H1 (cell line): ENCODE results near the gene ESCO1. TPM values are rescaled to one million over a fixed set of nuclear protein-coding genes. Genes with fewer than 3 reads are reported as not detected.

Source experiments
- ASH2L ChIP-seq: fragments of 200-600, 300-600 bp; sonication (generic); IDR thresholded peaks from one replicate; pipeline ENCODE4 v1.7.1; 2017; ENCODE audit warnings: low read length
- BACH1 ChIP-seq: IDR thresholded peaks from 2 replicates; pipeline ENCODE4 v1.6.1; 2012; ENCODE audit warnings: low read length, improper control_type of control experiment
- BCL11A ChIP-seq, 2 experiments: IDR thresholded peaks; one replicate each; pipeline ENCODE4 v1.6.1; 2011; ENCODE audit warnings: low read depth in 2 of 2, low read length in 2 of 2, mild to moderate bottlenecking in 2 of 2
- BRCA1 ChIP-seq: IDR thresholded peaks from 2 replicates; pipeline ENCODE4 v1.6.1; 2012; ENCODE audit warnings: low read depth, low read length, improper control_type of control experiment
- CEBPB ChIP-seq: IDR thresholded peaks from 2 replicates; pipeline ENCODE4 v1.6.1; 2012; ENCODE audit warnings: low read depth, low read length
- CHD2 ChIP-seq: IDR thresholded peaks from 2 replicates; pipeline ENCODE4 v1.6.1; 2012; ENCODE audit warnings: low read length, improper control_type of control experiment
- EZH2 ChIP-seq: fragments of 200-600 bp; sonication (generic); IDR thresholded peaks from 2 replicates; pipeline ENCODE4 v1.7.1; 2012; ENCODE audit warnings: low read depth, mild to moderate bottlenecking, moderate library complexity, low read length, inconsistent platforms; ENCODE audit not compliant: severe bottlenecking
- FOSL1 ChIP-seq: IDR thresholded peaks from 2 replicates; pipeline ENCODE4 v1.6.1; 2011; ENCODE audit warnings: mild to moderate bottlenecking, low read depth, low read length, moderate library complexity; ENCODE audit not compliant: insufficient read depth
- HDAC6 ChIP-seq: IDR thresholded peaks from one replicate; pipeline ENCODE4 v1.7.1; 2012; ENCODE audit warnings: low read depth, mild to moderate bottlenecking, inconsistent platforms, low read length, moderate library complexity
- JUN ChIP-seq: IDR thresholded peaks from 2 replicates; pipeline ENCODE4 v1.6.1; 2011; ENCODE audit warnings: low read depth, mild to moderate bottlenecking, improper control_type of control experiment, low read length
- KDM5A ChIP-seq: fragments of 200-600 bp; IDR thresholded peaks from 2 replicates; pipeline ENCODE4 v1.7.1; 2012; ENCODE audit warnings: mild to moderate bottlenecking, low read length, inconsistent platforms, mixed read lengths
- NRF1 ChIP-seq: IDR thresholded peaks from 2 replicates; pipeline ENCODE4 v1.6.1; 2011; ENCODE audit warnings: mild to moderate bottlenecking, low read depth, low read length, improper control_type of control experiment
- PHF8 ChIP-seq: fragments of 200-600 bp; sonication (generic); conservative IDR thresholded peaks from 2 replicates; pipeline ENCODE4 v1.7.1; 2012; ENCODE audit warnings: low read depth, mild to moderate bottlenecking, inconsistent platforms, low read length, moderate library complexity
- POLR2AphosphoS5 ChIP-seq: IDR thresholded peaks from 2 replicates; pipeline ENCODE4 v1.6.1; 2011; ENCODE audit warnings: low read depth, low read length
- POU5F1 ChIP-seq: IDR thresholded peaks from 2 replicates; pipeline ENCODE4 v1.6.1; 2011; ENCODE audit warnings: low read depth, mild to moderate bottlenecking, low read length, moderate library complexity
- RBBP5 ChIP-seq: IDR thresholded peaks from 2 replicates; pipeline ENCODE4 v1.7.1; 2012; ENCODE audit warnings: low read depth, mild to moderate bottlenecking, inconsistent platforms, low read length, moderate library complexity, borderline replicate concordance
- RFX5 ChIP-seq: IDR thresholded peaks from 2 replicates; pipeline ENCODE4 v1.6.1; 2011; ENCODE audit warnings: low read depth, low read length, improper control_type of control experiment, borderline replicate concordance
- RNF2 ChIP-seq: fragments of 200-900, 300-1000 bp; sonication (generic); IDR thresholded peaks from 2 replicates; pipeline ENCODE4 v1.7.1; 2016; ENCODE audit warnings: borderline replicate concordance, low read depth, mild to moderate bottlenecking, antibody characterized with exemption, low read length; ENCODE audit not compliant: poor library complexity, severe bottlenecking; ENCODE audit errors: missing control alignments
- SIN3A ChIP-seq, 2 experiments: IDR thresholded peaks in 1 of 2; conservative IDR thresholded peaks in 1 of 2; 2 replicates each; pipeline ENCODE4 v1.6.1; 2011 to 2012; ENCODE audit warnings: low read length in 2 of 2, improper control_type of control experiment in 1 of 2, low read depth in 1 of 2, mild to moderate bottlenecking in 1 of 2
- SP4 ChIP-seq: IDR thresholded peaks from 2 replicates; pipeline ENCODE4 v1.6.1; 2012; ENCODE audit warnings: low read length, inconsistent platforms
- SRF ChIP-seq: IDR thresholded peaks from 2 replicates; pipeline ENCODE4 v1.6.1; 2011; ENCODE audit warnings: mild to moderate bottlenecking, low read depth, low read length, moderate library complexity
- TAF1 ChIP-seq: IDR thresholded peaks from 2 replicates; pipeline ENCODE4 v1.6.1; 2011; ENCODE audit warnings: mild to moderate bottlenecking, low read depth, low read length
- YY1 ChIP-seq: IDR thresholded peaks from 2 replicates; pipeline ENCODE4 v1.6.1; 2011; ENCODE audit warnings: low read depth, mild to moderate bottlenecking, low read length
- polyA plus RNA-seq, 7 experiments: library from polyadenylated mRNA; depleted of rRNA in 3 of 7; stranded (reverse) in 5 of 7; unstranded in 2 of 7; fragments of >200 nt in 5 of 7; fragments of 200-250 nt in 2 of 7; gene quantifications; 1 replicate in 5 of 7; 2 replicates in 1 of 7; 4 replicates in 1 of 7; pipeline versions ENCODE4 v1.2.1 to v1.2.3, GENCODE V29; 2011 to 2013; ENCODE audit warnings: missing spikeins in 2 of 7, mixed read lengths in 2 of 7
- total RNA-seq: library from RNA; stranded (reverse); fragmentation: NEBNext Ultra II Directional; extraction: Animal tissue kit (Norgen Biotek cat#: 25700); gene quantifications from 2 replicates; pipeline ENCODE4 v1.2.1, GENCODE V29; 2021
- TF ChIP-seq, protein P1 (sequence below): IDR thresholded peaks from 2 replicates; pipeline ENCODE4 v1.6.1; 2011; ENCODE audit warnings: low read length, improper control_type of control experiment

ESCO1 gene
- total and polyA plus RNA-seq, 2 of the 8 experiments (the other 6 are each of a cell fraction or from before 2014, with no cell fraction given), result 5.8 to 48.3 TPM

DNA sequence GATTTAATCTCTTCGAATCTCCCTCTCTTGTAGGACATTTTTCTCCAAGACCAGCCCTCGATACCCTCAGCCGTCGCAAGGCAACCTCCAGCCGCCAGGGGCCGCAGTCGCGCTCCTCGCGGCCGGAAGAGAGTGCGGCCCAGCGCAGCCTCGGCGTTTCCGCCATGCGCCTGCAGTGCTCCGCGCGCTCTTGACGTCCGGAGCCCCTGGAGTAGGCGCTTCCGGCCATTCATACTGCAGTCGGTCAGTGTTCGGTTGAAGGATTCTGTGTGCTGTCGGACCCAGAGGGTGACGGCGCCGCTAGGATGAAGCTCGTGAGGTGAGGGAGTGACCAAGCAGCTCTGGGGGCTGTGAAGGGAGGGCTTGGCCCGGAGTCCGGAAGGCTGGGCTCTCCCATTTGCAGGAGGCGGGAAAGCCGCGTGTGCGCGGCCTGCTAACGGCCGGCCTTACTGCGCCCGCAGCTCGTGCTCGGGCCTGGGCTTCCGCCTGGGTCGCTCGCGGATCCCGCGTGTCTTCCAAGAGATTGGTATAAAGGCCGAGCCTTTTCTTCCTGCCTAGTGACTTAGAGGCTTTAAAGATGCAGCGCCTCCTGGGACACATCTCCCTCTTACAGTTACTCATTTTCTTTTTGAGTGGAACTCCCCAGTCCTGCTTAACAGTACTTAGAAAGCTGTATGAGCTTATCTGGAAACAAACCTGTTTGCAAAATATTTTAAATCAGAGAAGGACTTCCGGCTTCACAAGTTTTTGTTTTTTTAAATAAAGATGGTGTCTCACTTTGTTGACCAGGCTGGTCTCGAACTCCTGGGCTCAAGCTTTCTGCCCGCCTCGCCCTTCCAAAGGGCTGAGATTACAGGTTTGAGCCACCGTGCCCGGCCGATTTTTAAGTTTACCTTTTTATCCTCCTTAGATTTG, 11.9 kb upstream of the ESCO1 start, which contains the start of gene SNRPD1 (continued):
- TF ChIP-seq CEBPB, result peak; percentile 5; the same call in 1 of the 2 replicates
- peak; percentile 59; the same call in 1 of the 2 replicates for TF ChIP-seq KDM5A
- TF ChIP-seq JUN, result no peak
- TF ChIP-seq NRF1, result no peak
- peak; percentile 87 to 89 for TF ChIP-seq SIN3A (conservative IDR thresholded peaks at IDR 0.05 in 1 of 2, IDR thresholded peaks at IDR 0.05 in 1 of 2; ENCODE audit: low read depth in 1 of 2, low read length in 2 of 2)
- no peak for TF ChIP-seq EZH2
- no peak for TF ChIP-seq SP4
- no peak for TF ChIP-seq SRF
- TF ChIP-seq ASH2L, result peak; percentile 90
- peak; percentile 97 for TF ChIP-seq PHF8
- no peak for TF ChIP-seq RNF2
- TF ChIP-seq CHD2, result no peak; the same call in 1 of the 2 replicates
- peak; percentile 97 for TF ChIP-seq POLR2AphosphoS5
- TF ChIP-seq, protein P1, sequence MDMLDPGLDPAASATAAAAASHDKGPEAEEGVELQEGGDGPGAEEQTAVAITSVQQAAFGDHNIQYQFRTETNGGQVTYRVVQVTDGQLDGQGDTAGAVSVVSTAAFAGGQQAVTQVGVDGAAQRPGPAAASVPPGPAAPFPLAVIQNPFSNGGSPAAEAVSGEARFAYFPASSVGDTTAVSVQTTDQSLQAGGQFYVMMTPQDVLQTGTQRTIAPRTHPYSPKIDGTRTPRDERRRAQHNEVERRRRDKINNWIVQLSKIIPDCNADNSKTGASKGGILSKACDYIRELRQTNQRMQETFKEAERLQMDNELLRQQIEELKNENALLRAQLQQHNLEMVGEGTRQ, result no peak
- no peak for TF ChIP-seq RBBP5
- TF ChIP-seq RFX5, result no peak
- no peak for TF ChIP-seq BCL11A (IDR thresholded peaks at IDR 0.05; ENCODE audit: low read depth in 2 of 2, low read length in 2 of 2)
- TF ChIP-seq FOSL1, result no peak
- no peak for TF ChIP-seq BACH1
- TF ChIP-seq YY1, result peak; percentile 81
- TF ChIP-seq POU5F1, result no peak
- TF ChIP-seq HDAC6, result no peak
- TF ChIP-seq TAF1, result peak; percentile 96
- no peak for TF ChIP-seq BRCA1
